GM19099 (cell line): ENCODE measurements around the gene AUP1.

Experiments
- POLR2A ChIP-seq: IDR thresholded peaks from 3 replicates; pipeline ENCODE4 v1.6.1; 2011; ENCODE audit warnings: low read depth; ENCODE audit not compliant: insufficient read length; ENCODE audit errors: extremely low read depth

AUP1 gene

DNA sequence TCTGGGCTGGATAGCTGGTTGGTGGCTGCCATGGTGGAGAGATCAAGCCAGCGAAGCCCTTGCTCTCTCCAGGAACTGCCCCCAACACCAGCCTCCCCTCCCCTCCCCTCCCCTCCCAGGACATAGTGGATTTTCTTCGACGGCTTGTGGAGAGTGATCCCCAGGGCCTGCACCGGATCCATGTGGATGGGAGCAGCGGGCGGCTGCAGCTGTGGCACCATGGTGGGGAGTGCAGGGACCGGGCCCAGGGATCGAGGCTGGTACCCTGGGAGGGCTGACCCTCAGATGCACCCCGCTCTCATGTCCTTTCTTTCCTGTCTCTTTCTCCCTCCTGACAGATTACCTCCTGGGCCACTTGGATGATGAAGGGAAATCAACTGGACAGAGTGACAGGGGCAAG, 39.6 kb downstream of the AUP1 start:
- no peak for TF ChIP-seq POLR2A

DNA sequence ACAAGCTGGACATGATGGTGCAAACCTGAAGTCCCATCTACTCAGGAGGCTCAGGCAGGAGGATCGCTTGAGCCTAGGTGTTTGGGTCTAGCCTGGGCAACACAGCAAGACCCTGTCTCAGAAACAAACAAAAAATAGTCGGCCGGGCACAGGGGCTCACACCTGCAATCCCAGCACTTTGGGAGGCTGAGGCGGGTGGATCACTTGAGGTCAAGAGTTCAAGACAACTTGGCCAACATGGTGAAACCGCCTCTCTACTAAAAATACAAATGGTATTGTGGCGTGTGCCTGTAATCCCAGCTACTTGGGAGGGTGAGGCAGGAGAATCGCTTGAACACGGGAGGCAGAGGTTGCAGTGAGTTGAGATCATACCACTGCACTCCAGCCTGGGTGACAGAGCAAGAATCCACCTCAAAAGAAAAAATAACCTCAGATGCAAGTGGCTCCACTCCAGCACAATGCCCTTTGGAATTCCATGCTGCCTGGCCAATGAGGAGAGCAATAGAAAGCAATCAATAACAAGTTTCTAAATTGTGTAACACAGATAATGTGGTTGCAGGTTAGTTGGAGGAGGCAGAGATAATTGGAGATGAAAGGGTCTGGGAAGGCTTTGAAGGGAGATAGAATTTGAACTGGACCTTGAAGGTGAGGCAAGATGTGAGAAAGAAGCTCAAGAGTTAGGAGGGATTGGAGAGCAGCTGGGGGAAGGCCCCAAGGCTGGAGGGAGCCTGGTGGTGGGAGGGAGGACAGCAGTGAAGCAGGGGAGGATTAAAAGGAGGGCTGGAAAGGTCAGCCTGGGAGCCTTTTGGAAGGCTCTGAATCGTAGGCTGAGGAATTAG, 40.6 kb downstream of the AUP1 start:
- TF ChIP-seq POLR2A: no peak

DNA sequence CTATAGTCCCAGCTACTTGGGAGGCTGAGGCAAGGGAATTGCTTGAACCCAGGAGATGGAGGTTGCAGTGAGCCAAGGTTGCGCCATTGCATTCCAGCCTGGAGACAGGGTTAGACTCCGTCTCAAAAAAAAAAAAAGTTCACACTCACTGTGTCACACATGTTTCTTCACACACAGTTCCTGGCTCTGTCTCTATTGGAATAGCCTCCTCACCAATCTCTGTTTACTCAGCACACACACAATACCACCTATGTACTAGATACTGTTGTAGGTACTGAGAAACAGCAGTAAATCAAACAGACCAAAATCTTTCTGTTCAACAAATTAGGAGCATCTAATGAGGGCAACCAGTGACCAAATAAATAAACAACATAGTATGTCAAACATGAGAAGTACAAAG, 43.4 kb downstream of the AUP1 start:
- no peak for TF ChIP-seq POLR2A

DNA sequence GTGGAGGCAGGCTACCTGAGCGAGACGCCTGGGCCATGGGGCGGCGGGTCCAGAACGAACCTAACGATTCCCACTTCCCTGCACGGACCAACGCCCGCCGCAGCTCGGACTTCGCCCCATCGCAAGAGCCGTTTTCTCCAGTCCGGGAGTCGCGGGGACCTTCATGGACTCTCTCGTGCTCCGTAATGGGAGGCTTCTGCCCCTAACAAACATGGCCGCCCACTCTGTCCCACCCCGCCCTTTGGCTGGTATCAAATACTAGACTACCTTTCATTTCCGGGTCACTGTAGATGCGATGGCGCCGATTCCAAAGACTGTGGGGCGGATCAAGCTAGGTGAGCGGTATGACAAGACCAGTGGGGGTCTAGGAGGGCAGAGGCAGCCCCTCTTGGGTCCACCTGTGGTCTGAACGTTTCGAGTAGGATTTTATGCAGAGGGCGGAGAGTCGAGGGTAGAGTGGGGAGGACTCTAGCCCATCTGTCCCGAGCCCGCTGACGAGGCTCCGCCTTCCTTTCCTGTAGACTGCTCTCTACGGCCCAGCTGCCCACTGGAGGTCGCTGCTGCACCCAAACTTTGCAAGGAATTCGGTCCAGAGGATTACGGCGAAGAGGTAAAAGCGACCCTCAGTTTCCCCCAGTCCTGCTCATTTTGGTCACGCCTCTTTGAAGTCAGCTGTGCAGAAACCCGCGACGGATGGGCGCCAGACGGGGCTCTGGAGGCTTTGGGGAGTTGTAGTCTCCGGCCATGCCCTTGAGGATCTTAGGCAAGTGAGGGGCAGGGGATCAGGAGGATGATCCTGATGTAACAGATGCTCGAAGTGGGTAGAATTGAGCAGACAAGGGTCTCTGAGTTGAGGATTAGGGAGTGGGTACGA, 46.5 kb downstream of the AUP1 start, which contains the start of the genes CCDC142 and TTC31:
CCDC142 (minus strand) TSS at position 198 of the 874 bp plus-strand sequence; CDS start at position 37, 161 bp downstream.
TTC31 (plus strand) TSS at position 281 of the 874 bp plus-strand sequence; CDS start at position 296, 15 bp downstream.
- TF ChIP-seq POLR2A: peak; percentile 80

DNA sequence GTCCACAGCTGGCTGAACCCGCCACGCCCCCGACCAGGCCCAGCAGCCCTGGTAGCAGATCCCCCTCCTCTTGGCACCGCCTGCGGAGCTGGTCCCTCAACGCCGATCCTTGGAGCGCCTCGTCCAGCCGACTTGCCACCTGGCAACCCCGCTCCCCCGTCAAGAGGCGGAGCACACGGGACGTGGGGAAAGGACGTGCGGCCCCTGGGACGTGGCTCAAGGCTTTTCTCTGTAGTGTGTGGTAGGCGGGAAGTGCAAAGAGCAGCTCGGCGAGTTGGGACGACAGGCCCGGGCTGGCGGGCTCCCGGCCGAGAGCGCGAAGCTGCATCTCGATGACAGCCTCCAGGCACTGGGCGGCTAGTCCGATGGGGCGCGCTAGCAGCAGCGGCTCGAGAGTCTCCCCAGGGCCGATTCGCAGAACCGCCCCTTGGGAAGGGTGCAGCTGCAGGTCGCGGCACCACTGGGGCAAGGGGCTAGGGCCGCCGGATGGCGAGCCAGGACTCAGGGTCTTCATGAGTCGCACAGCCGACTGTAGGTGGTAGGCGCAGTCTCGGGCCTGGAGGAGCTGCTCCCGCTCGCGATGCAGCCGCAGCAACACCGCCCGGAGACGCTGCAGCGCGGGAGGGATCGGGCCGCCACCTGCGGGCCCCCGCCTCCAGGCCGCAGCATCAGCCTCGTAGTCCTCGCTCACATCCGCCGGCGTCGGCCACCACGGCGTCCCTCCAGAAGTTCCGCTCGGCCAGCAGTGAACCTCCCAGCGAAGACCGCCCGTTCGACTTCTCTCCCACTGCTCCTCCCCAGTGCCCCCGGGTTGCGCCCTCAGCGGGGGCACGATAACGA, 47.3 kb downstream of the AUP1 start:
- TF ChIP-seq POLR2A: no peak

DNA sequence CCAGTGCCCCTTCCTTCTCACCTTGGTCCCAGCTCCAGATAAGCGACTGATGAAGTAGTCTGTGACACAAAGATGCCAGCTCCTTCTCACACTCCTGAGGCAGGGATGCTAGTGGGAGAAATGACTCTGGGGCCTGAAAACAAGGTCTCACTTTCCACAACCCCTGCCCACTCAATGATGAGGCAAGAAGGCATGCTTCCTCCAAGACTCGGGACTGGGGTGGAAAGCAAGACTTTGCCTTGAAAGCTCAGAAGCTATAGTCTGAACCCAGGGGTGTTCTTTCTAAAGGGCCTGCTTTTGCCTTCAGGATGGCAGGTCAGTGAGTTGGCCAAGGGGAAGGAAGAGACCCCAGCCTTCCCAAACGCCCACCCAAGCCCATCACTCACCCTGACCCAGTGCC, 48.1 kb downstream of the AUP1 start:
- no peak for TF ChIP-seq POLR2A
